T47D (cell line): ENCODE measurements around the gene ENDOV.

ENCODE experiments used
- DNase-seq, 2 experiments: peaks; one replicate each; pipeline versions ENCODE4 v3.0.0 to v3.0.0-alpha.2; 2011 to 2012; ENCODE audit warnings: low read depth in 1 of 2, low spot score in 1 of 2
- JUND ChIP-seq: IDR thresholded peaks from 2 replicates; pipeline ENCODE4 v1.6.1; 2012; ENCODE audit warnings: low read depth
- in situ Hi-C: cut with HindIII; loops from 2 replicates; pipeline ENCODE4 v1.10.0; 2016; ENCODE audit warnings: low sequenced_read_pairs, low pct_unique_long_range_greater_than_20kb

The ENDOV gene

GRCh38 chr17:80432350-80432955 is 17.5 kb downstream of the ENDOV start:
- DNase-seq = no peak
- in situ Hi-C loops = no loop called here
- TF ChIP-seq JUND = no peak

GRCh38 chr17:80432961-80433550 is 18.1 kb downstream of the ENDOV start:
- no peak for DNase-seq
- no peak for TF ChIP-seq JUND
- in situ Hi-C loops = no loop called here

DNA sequence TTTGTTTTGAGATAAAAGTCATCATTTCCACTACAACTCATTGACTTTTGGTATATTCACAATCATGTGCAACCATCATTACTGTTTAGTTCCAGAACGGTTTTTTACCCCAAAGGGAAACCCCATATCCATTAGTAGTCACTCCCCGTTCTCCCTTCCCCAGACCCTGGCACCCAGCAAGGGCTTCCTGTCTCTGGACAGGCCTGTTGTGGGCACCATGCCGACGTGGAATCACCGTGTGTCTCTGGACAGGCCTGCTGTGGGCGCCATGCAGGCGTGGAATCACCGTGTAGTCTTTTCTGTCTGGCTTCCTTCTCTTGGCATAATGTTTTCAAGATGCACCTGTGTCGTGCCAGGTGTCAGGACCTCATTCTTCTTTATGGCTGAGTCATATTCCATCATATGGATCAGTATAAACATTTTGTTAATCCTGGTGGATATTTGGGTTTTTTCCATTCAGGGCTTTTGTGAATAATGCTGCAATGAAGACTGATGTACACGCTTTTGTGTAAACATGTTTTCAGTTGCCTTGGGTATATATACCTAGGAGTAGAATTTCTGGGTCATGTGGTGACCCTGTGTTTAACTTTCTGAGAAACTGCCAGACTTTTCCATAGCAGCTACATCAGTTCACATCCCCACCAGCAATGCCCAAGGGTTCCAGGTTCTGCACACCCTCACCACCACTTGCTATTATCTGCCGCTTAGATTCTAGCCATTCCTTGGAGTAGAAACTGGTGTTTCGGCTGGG is 19.1 kb downstream of the ENDOV start:
- no peak for TF ChIP-seq JUND
- no peak for DNase-seq
- in situ Hi-C loops = no loop called here

GRCh38 chr17:80437532-80437931 is 22.6 kb downstream of the ENDOV start:
- no peak for DNase-seq
- in situ Hi-C loops = no loop called here
- TF ChIP-seq JUND = no peak

- TF ChIP-seq JUND = no peak
- DNase-seq = no peak
- in situ Hi-C loops = no loop called here
Observed at GRCh38 chr17:80438806-80439205, 23.8 kb downstream of the ENDOV start.

DNA sequence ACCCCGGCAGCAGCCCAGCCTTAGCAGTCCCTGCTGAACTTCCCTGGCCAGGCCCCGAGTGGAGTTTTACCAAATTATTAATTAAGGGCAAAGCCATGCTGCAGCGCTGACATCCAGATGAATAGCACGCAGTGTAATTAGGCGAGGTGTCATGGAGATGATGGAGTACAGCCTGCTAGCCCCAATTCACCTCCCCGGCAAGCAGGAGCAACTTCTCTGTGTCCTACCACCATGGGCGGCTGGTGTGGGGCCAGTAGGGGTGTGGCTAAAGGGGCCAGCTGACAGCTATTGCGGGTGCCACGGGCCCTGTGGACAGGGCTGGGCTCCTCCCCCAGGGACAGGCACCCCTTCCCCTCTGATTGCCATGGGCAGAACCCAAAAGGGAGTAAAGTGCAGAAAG is 24.5 kb downstream of the ENDOV start:
- no peak for DNase-seq
- TF ChIP-seq JUND = no peak
- in situ Hi-C loops = no loop called here

DNA sequence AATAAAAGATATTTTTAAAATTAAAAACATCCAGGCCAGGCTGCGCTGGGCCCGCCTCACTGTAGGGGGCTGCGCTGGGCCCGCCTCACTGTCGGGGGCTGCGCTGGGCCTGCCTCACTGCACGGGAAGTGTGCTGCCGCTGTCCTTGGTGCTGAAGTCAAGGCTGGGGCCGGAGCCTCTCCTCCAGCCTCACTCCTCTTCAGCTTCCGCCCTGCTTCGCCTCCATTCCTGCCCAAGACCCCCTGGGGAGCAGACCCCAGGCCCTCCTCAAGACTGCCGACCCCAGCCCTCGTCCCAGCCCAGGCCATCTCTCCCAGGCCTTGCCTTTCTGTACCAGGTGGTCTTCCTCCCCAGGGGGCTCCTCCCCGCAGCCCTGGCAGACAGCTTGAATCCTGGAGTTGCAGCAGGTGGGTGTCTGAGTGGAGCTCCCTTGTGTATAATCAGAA is 26.2 kb downstream of the ENDOV start:
- peak; percentile 68 to 89 for DNase-seq
- no peak for TF ChIP-seq JUND
- in situ Hi-C loops = no loop called here

DNA sequence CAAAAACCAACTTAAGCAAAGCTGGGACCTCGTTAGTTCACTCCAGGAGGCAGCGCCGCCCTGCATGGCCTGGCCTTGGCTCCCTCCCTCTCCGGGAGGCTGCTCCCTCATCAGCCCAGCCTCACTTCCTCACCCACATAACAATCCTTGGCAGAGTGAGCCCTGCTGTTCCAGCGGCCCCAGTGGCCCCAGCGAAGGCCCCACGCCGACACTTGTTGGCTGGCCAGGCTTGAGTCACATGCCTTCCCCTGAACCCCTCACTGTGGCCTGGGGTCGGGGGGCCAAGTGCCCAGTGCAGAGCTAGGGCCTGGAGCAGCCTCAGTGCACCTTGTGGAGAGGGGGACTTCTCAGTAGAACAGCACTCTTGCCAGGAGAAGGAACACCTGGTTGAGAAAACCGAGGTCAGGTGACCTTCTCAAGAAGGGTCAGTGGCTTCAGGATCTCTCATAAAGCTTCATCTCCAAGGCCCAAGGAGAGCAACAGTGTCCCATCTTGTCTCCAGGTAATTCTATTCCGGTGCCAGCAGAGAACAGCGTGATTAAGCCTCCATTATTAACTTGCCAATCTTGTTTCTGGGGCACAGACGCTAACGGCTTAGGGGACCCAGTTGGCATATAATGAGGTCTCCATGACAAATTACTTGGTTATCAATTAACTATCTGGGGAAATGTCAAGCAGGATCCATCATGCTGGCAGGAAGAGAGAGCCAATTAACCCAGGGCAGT is 26.8 kb downstream of the ENDOV start:
- no peak for DNase-seq
- TF ChIP-seq JUND = no peak
- in situ Hi-C loops = no loop called here

- no peak for DNase-seq
- in situ Hi-C loops = no loop called here
- TF ChIP-seq JUND = no peak
Observed at GRCh38 chr17:80442323-80442659, 27.3 kb downstream of the ENDOV start.

DNA sequence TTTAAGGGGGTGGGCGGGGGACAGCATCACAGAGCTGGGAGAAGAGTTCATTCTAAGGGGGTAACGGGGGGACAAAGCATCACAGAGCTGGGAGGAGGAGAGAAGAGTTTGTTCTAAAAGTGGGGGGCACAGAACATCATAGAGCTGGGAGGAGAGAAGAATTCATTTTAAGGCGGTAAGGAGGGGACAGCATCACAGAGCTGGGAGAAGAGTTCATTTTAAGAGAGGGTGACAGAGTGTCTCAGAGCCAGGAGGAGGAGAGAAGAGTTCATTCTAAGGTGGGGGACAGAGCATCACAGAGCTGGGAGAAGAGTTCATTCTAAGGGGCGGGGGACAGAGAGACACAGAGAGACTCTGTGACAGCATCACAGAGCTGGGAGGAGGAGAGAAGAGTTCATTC is 27.8 kb downstream of the ENDOV start:
- no peak for DNase-seq
- in situ Hi-C loops = no loop called here
- no peak for TF ChIP-seq JUND

DNA sequence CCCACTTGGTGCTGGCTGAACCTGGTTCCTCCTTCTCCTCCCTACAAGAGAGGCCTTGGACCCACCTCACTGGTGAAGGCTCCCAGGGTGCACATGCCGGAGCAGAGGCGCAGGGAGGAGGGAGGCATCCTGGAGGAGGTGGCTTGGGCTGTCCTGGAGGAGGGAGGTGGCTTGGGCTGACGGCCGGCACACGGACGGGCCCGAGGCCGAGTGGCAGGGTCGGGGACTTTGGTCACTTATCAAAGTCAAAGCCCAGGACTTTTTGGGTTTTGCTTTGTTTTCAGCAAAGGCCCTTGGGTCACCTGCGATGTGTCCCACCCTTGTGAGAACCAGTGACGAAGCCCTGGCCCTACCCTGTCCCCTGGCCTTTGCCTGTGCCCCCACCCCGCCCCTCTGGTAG is 28.5 kb downstream of the ENDOV start:
- no peak for TF ChIP-seq JUND
- DNase-seq = no peak
- in situ Hi-C loops = no loop called here

- TF ChIP-seq JUND = no peak
- DNase-seq = no peak
- in situ Hi-C loops = no loop called here
Observed at GRCh38 chr17:80443916-80444643, 29.1 kb downstream of the ENDOV start.
